GM19238 (cell line): ENCODE results near the gene CLCN7.
A peak's percentile ranks its signal among the peaks of the same experiment; 100 is the strongest.

Experiments used
- DNase-seq: peaks from one replicate; pipeline ENCODE4 v3.0.0; 2011; ENCODE audit warnings: low spot score; ENCODE audit not compliant: insufficient read length

CLCN7 gene

DNA sequence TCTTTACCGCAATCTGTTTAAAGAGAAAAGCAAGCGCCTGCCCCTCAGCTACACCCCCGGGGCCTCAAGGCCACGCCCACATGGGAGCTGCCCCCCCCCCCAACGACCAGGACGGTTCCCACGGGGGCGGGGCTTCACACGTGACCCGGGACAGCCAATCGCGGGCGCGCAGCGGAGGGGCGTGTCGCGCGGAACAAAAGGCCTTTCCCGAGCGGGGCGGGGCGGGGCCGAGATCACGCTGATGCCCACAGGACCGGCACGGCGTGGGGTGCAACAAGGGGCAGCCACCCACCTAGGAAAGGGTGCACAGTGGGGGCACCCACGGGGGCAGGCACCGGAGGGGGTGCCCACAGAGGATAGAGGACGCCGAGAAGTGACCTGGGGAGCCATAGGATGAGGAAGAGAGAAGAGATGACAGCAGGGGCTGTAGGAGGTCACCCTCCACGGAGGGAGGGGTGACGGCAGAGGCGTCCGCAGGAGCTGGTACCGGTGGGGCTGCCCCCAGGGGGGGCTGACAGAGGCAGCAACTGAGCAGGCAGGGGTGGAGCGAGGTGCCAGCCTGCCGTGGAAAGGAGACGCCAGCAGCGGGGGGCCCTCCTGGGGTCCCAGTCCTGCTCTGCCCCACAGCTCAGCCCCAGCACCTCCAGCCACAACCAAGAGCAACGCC is 66.5 kb downstream of the CLCN7 start:
- DNase-seq, result peak; percentile 94

DNA sequence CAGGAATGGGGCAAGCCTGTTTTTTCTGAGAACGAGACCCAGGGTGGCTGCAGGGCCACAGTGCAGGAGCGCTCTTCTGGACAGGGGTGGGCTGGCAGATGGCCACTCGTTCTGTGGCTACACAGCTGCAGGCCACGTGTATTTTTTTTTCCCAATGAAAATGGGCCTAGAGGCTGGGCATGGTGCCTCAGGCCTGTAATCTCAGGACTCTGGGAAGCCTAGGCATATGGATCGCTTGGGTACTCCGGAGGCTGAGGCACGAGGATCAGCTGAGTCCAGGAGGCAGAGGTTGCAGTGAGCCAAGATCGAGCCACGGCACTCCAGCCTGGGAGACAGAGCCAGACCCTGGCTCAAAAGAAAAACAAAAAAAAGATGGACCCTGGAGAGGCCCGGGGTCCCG is 67.1 kb downstream of the CLCN7 start:
- DNase-seq, result no peak

DNA sequence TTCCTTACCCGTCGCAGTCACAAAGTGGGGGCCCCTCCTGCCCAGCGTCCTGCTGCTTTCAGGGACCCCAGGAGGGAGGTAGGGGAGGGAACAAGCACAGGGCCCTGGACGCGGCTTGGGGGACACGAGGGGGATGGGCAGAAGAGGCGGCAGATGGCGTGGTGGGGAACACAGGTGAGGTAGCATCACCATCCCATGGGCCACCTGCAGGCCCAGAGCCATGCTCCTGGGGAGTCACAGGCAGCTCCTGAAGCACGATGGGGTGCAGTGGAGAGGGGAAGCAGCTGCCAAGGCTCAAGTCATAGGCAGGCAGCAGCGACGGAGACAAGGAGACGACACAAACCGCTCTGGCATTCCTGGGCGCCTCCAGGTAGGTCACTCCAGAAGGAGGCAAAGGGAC is 71.1 kb downstream of the CLCN7 start:
- DNase-seq, result no peak

DNA sequence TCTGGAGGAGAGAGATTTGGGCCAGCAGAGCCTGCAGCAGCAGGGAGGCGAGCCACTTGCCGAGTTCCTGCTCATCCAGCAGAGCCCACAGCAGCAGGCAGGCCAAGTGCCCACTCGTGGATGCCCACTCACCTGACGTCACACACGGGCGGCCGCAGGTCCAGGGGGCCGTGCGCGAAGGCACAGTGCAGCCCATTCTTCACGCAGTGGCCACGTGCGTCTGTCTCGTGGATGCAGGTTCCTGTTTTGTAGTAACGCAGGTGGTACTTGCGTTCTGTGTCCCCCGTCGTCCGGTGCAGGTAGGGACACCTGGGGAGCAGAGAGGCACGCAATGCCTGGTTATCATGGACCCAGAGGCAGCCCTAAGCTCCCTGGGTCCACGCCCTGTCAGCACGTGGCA is 71.8 kb downstream of the CLCN7 start:
- no peak for DNase-seq

DNA sequence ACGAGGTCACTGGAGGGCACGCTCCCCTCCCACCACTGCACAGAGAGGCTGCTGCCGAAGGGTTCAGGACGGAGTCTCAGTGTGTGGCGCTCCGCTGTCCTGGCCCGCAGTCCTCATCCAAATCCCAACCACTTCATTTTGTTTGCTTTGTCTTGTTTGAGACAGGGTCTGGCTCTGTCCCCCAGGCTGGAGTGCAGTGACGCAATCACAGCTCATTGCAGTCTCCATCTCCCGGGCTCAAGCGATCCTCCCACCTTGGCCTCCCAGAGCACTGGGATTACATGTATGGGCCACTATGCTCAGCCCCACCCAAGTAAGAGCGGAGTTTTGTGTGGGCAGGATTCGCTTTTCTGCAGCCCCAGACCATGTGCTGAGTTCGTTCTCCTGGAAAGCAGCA is 73.1 kb downstream of the CLCN7 start:
- no peak for DNase-seq

DNA sequence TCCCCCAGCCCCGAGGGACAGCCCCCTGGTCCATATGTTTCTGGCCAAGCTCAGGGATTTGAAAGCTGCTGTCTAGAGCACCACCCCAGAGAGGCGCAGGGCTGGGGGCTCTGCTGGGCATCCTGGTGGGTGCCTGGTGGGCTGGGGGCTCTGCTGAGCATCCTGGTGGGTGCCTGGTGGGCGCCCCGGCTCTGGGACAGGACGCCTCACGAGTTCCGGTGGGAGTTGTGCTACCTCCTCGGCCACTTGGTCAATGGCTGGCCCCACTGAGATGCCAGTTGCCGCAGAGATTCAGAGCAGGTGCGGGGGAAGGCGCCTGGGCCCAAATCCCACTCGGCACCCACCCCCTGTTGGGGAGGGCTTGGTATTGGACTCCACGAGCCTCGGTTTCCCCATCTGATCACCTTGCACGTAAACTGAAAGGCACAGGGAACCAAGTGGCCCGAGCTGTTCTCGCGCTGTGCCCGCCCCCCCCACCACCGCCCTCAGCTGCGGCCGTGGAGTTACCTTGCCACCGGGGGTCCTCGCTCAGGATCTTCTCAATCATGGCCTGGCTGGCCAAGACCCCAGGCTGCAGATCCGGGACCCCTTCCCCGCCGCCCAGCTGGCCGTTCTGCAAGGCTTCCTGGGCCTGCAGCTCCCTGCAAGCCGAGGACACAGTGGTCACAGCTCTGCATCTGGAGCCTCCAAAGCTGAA is 73.6 kb downstream of the CLCN7 start:
- DNase-seq, result no peak

DNA sequence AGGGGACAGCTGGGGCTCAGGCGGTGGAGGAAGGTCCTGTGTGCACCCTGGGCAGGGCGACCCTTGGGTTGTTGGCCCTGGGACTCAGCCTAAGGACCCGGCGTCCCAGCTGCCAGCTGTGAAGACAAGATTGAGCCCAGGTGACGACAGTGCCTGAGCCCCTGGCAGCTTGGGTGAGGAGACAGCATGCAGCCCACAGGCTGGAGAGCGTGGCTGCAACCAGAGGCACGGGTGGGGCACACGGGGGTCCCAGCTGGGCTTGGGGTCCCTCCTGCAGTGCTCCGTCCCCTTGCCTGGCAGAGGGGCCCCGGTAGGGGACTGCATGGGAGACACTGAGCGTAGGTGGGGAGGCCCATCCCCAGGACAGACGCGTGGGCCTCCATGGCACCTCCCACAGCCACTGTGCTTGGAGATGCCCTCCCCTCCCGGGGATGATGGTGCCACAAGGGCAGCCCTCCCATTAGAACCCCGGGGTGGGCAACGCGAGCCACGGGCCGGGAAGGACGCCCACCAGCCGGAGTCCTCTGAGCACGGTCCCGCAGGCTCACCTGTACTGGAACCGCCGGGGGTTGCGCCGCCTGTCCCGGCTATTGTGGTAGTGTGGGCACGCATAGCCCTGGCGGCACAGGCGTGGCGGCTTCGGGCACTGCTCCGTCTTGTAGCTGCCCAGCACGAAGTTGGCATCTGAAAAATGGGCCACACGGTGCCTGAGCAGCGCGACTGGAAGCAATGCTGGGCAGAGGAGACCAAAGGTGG is 75.8 kb downstream of the CLCN7 start:
- no peak for DNase-seq

DNA sequence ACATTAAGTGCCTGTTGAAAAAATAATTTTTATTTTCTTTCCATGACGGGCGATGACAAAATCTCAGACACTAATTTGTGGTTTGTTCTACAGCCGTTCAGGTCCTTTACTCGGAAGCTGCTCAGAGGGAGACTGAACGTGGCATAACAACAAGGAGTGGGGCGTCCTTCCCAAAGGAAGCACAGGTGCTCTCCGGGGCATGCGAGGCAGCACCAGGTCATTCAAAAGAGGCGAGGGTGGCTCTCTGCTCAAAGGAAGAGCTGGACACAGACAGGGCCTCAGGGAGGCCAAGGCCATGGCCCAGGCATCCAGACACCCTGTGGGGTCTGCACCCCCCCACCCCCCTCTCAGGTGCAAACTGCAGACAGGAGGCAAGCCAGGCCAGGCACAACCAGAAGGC is 76.5 kb downstream of the CLCN7 start:
- no peak for DNase-seq

DNA sequence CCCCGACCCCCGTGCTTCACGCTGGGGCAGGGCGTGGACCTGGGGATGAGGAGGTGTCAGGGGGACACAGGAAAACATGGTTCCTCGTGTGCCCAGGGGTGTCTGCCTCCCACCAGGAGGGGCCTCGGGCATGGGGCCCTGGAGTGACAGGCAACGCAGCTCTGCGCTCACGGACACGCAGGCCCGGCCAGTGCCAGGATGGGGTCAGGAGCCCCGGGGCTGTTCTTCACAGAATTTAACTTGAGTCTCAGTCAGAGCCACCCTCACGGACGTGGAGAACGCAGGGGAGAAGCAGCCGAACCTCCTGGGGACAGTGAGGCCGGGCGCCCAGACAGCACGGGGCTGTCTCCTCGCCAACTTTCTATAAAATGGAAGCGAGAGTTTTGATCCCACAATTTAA is 77.0 kb downstream of the CLCN7 start:
- DNase-seq, result no peak

DNA sequence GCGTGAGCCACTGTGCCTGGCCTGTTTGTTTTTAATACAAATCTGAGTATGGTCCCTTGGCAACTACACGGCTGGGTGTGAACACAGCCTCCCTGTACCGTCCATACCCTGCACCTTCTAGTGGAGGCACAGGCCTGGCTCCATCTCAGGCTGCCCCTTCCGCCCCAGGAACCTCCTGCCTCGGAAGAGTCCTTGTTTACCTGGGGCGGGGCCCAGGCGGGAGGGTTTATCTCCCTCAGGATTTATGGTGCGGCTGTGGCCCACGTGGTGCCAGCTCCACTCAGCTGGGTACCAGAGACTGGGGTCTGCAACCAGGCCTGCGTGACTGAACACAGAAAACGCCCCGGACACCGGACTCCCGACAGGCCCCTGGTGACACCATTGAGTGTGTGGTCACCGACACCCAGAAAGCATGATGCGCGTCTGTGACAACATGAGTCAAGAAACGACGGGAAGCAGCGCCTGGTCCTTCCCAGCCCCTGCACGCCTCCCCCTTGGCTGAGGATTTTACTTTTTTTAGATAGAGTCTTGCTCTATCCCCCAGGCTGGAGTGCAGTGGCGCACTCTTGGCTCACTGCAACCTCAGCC is 79.3 kb downstream of the CLCN7 start:
- no peak for DNase-seq
